AG08396 (cell line): ENCODE data around the gene MATN1.
A peak's percentile ranks its signal among the peaks of the same experiment; 100 is the strongest.

Experiments
- DNase-seq: peaks from one replicate; pipeline ENCODE4 v3.0.0; 2012; ENCODE audit warnings: low spot score, mixed read lengths

The MATN1 gene

GRCh38 chr1:30680879-30681278, 42.5 kb downstream of the MATN1 start:
- DNase-seq, result no peak

- no peak for DNase-seq
Observed at GRCh38 chr1:30680429-30680828, 43.0 kb downstream of the MATN1 start.

GRCh38 chr1:30679976-30680305, 43.4 kb downstream of the MATN1 start:
- no peak for DNase-seq

GRCh38 chr1:30679201-30679975, 44.0 kb downstream of the MATN1 start:
- no peak for DNase-seq

GRCh38 chr1:30678209-30678608, 45.2 kb downstream of the MATN1 start:
- no peak for DNase-seq

GRCh38 chr1:30677471-30677870, 45.9 kb downstream of the MATN1 start:
- no peak for DNase-seq

- peak; percentile 39 for DNase-seq
Observed at GRCh38 chr1:30675761-30676160, 47.6 kb downstream of the MATN1 start.

GRCh38 chr1:30675289-30675688, 48.1 kb downstream of the MATN1 start:
- no peak for DNase-seq

GRCh38 chr1:30673395-30673794, 50.0 kb downstream of the MATN1 start:
- DNase-seq, result no peak

GRCh38 chr1:30672661-30673060, 50.7 kb downstream of the MATN1 start:
- DNase-seq, result no peak

GRCh38 chr1:30670240-30671060, 52.9 kb downstream of the MATN1 start:
- peak; percentile 57 for DNase-seq

GRCh38 chr1:30668546-30669327, 54.6 kb downstream of the MATN1 start:
- DNase-seq, result no peak

GRCh38 chr1:30668024-30668423, 55.4 kb downstream of the MATN1 start:
- no peak for DNase-seq

- DNase-seq, result no peak
Observed at GRCh38 chr1:30666756-30667273, 56.6 kb downstream of the MATN1 start.

- no peak for DNase-seq
Observed at GRCh38 chr1:30665216-30666010, 58.0 kb downstream of the MATN1 start.

GRCh38 chr1:30664103-30664755, 59.2 kb downstream of the MATN1 start:
- no peak for DNase-seq

- no peak for DNase-seq
Observed at GRCh38 chr1:30663596-30664091, 59.7 kb downstream of the MATN1 start.

GRCh38 chr1:30662291-30662840, 61.0 kb downstream of the MATN1 start:
- no peak for DNase-seq

- DNase-seq, result no peak
Observed at GRCh38 chr1:30661311-30661710, 62.1 kb downstream of the MATN1 start.
